HG03342 (cell line): ENCODE data around the gene SNN.

ENCODE experiments used
- ATAC-seq: cut with Tn5 transposase; IDR thresholded peaks from one replicate; pipeline ENCODE4 v1.9.1; 2021; ENCODE audit warnings: mild to moderate bottlenecking, moderate library complexity; ENCODE audit not compliant: unreplicated experiment

Gene SNN

DNA sequence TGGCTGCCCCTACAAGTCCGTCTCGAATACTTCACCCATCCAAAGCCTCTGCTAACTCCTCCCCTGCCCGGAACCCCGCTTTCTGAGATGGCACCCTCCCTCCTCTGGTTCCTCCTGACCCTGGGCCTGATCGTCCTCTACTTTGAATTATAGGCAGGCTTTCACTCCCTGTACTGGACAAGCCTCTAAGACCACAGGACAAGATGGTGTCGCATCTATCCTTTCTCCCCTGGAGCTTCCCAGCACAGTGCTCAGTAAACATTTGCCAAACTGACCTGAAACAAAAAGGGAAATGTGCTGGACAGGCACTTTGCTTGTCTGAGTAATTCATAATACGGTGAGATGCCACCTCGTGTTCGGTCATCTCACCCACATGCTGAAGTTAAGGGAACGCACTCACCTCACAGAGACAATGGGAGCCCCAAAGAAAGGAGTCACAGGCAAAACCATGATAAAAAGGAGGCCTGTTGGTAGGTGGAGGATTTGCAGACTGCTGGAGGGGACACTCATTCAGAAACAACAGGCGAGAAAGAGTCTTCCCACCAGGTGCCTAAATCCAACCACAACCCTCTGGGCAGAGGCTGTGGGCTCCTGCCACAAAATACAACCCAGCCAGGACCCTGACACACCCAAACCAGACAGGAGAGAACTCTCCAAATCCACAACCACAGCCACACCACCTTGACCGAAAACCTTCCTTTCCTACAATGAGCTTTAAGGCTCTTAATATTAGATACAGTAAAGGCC, 28.2 kb downstream of the SNN start:
- ATAC-seq: no peak

DNA sequence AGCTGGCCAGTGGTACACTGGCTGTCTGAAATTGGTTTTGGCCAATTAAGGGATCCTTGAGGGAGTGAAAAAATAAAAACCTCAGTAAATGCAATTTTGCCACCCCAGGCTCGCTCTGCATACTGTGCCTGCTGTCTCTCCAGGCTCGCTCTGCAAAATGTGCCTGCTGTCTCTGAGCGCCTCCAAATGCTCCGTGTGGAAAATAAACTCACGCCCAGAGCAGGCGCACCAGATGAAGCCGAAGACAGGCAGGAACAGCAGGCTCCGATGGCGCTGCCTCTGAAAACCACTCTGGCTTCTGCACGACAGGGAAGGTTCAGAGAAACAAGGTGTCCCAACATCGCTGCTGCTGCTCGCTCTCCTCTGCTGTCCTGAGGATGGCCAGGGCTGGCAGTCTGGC, 29.1 kb downstream of the SNN start:
- no peak for ATAC-seq

DNA sequence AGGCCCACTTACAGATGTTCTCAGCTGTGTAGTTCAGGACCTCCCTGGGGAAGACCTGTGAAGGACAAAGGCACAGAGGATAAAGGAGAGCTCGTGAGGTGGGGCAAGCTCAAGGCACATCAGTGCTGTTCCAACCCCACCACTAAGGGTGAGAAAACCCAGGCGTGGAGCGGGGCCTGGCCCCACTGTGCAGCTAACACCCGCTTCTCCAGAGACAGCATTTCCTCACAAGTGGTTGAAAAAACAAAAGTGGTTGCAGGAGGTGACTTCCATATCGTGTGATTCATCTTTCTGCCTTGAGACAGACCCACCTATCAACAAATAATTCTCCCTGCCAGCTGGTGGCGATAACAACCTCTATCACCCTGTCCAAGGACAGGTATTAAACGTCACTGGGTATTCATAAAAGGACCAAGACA, 30.0 kb downstream of the SNN start:
- ATAC-seq: no peak

DNA sequence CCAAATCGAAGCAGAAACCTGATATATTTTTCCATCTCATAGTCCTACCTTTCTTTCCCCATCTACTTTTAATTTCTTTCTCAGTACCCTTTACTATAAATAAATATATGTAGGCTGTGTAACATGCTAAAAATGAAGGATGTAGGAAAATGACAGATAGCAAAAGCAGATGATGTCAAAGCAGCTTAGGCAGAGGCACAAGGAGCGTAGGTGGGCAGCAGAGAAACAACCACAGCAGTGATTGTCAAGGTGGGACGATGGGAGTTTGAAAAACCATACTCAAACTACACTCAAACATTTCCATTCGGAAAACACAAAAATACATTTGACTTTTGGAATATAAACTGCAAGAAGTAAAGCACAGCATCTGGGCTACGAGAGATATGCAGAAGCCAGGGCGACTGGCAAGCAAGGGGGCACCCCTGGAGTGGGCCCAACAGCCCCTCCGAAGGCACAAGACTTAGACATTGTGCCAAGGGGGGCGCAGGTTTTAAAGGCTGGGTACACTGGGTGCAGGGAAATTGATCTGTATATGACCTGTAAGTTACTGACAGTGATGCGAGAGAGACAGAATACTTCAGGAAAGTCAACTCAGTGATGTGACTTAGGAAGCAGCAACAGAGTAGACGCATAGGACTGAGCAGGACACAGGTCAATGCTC, 31.1 kb downstream of the SNN start:
- no peak for ATAC-seq

DNA sequence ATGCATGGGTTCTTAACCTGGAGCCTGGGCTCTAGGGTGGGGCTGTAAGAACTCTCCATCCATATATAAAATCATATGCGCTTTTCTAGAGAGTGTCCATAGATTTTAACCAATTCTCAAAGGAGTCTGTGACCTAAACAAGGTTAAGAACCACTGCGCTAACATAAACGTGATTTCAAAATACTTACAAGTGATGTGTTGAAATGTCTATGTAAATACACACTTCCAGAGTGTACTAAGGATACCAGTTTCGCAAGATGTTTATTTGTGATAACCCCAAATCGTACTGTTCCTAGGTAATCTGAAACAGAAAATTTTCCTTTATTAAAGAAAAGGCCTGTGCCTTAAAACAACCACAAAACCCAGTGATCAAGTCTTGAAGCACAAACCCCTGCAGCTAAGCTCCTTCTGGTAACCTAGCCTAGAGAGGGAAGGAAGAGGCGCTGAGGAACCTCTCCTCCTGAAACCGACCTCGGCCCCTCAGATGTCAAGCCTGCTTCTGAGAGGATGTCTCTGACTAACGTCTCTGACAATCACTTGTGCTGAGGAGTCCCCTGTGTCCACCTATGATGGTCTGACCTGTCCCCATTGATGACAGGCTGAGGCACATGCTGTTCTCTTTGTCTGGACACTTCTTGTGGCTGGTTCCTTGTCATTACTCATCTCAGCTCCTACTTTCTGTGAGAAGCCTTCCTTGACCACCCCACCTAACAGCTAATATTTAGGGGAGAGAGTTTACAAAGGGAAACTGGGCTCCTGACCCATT, 32.2 kb downstream of the SNN start:
- no peak for ATAC-seq

DNA sequence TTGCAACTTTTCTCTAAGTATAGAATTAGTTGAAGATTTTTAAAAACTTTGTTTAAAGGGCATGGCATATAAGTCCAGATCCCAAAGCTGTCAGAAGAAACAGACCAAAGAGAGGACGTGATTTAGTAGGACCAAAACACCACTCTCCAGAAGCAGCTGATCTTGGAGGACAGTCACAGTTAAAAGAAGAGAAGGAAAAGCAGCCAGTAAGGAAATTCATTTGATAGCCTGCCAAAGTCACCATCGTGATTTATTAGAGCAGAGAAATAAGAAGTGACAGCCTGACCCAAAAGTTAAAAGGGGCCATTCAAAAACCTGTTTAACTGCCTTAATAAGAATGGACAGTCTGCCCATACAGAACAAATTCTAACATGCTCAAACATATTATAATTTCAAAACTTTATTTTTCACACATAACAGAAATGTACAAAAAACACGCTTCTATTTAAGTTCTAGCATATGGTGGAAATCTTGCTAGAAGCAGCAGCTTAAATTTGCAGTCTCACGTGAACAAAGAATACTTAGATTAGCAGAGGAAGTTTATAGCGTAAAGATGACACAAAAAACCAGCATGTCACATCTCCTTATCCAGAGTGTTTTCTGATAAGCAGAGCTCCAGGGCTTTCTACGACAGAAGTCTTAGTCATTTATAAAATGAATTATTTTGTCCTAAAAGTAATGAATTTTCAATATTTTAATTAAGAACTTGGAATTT, 37.2 kb downstream of the SNN start:
- no peak for ATAC-seq

DNA sequence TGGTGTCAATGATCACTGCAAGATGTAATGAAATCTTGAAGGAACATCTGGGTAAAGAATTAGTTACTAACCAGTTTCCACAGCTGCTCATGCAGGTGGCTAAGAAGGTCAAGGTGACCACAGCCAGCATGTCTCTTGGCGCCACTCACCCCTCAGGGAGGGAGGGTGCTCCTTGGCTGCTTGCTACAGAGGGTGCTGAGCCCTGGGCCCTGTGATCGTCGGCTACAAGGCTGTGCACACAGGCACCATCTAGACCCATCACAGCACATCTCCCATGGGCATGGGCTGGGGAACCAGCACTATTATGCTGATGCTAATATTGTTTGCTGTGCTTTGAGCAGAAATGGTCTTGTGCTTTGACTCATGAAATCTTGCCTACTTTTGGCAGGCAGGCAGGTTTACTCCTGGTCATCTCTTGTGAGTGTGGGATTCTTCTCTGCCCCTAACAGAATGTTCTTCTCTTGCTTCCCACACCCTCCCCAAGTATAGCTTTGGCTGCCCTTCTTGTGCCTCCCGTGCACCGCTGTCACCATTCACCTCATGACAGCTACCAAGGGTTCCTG, 38.0 kb downstream of the SNN start:
- ATAC-seq: no peak

GRCh38 chr16:11707679-11708197, 39.5 kb downstream of the SNN start:
- ATAC-seq: no peak

DNA sequence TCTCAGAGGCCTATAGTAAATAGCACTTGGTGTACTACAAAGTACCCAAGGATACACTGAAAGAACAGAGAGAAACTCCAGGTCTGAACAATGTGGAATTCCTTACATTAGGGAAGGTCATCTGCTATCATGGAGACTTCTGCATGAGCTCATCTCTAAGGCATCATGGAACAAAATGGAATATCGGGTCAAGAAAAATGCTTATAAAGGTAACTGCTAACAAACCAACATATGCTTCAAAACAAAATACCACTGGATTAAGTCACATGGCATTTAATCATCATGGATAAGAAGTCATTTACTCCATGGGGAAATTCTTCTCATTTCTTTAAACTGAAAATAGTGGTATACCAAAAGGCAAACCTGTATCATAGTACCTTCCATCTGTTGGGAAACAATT, 40.2 kb downstream of the SNN start:
- no peak for ATAC-seq

- no peak for ATAC-seq
Measured at GRCh38 chr16:11711662-11712061, 43.4 kb downstream of the SNN start.

- ATAC-seq: no peak
Measured at GRCh38 chr16:11712122-11712521, 43.9 kb downstream of the SNN start.

GRCh38 chr16:11715246-11715947, 47.1 kb downstream of the SNN start:
- no peak for ATAC-seq

GRCh38 chr16:11716336-11716735, 48.1 kb downstream of the SNN start:
- no peak for ATAC-seq

- no peak for ATAC-seq
Measured at GRCh38 chr16:11717811-11718210, 49.6 kb downstream of the SNN start.

DNA sequence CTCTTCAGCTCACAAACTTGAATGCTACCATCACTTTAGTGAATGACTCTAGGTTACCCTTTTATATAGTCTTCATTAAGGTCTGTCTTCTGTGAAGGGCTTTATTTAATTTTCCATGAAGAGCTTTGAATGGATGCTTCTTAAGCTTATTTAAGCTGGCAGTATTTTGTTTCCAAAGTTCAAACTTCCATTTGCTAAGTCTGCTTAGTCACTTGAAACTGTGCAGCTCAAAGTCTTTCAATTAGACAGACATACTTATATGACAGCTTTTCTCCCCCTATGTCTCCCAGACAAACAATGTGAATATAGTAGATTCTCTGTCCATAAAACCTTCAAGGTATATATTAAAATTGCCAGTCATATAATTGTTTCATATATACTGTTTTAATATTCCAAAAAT, 50.9 kb downstream of the SNN start:
- ATAC-seq: no peak

- no peak for ATAC-seq
Measured at GRCh38 chr16:11719762-11720161, 51.5 kb downstream of the SNN start.

DNA sequence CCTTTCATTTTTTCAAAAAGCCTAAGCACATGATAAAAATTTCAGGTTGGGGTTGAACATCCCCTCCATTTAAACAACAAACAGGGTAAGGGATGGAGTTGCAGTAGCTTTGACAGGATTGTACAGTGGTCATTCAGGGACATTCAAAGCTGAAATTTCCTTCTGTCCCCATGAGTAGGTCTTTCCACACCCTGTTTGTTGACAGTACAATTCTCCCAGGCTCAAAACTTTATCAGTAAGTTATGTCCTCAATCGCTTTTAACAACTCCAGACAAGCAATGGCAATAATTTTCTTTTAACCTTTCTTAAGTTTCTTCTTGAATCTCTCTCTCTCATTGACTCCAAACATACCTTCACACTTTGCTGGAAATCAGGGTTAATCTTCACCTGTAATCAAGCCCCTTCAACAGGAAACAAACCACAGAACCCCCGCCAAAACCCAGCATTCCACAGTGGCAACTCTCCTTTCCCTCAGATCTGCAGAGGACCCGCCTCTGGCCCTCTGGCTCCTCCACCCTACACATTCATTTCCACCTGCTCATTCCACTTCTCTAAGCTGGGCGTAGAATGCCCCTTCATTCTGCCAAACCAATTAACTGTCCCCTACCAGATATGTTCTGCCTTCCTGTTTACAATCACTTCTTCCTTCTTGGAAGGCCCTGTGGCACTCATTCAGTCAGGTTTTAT, 53.7 kb downstream of the SNN start:
- ATAC-seq: no peak

GRCh38 chr16:11722468-11722808, 54.2 kb downstream of the SNN start:
- ATAC-seq: no peak

- no peak for ATAC-seq
Measured at GRCh38 chr16:11725457-11725856, 57.2 kb downstream of the SNN start.

- ATAC-seq: no peak
Measured at GRCh38 chr16:11726008-11726407, 57.8 kb downstream of the SNN start.
